Ascending aorta (tissue), 2 donors: ENCODE results near the gene PSENEN. TPM values are rescaled to one million over a fixed set of nuclear protein-coding genes. Genes with fewer than 3 reads are reported as not detected.

Experiments
- DNase-seq, 2 donors: peaks; one replicate each; pipeline ENCODE4 v3.0.0-alpha.2; 2019; ENCODE audit warnings: low spot score in 2 of 2
- H3K27ac ChIP-seq, 2 donors: fragments of 200-600 bp; sonication (generic); one replicate each; pipeline ENCODE4 v1.5.1; 2016 to 2017; ENCODE audit warnings: mild to moderate bottlenecking in 1 of 2
- H3K27me3 ChIP-seq: fragments of 200-600 bp; sonication (generic); one replicate; pipeline ENCODE4 v1.5.1; 2017
- H3K36me3 ChIP-seq, 2 donors: fragments of 200-600 bp; sonication (generic); one replicate each; pipeline ENCODE4 v1.5.1; 2016
- H3K4me1 ChIP-seq, 2 donors: fragments of 200-600 bp; sonication (generic); one replicate each; pipeline ENCODE4 v1.5.1; 2016 to 2017; ENCODE audit warnings: mild to moderate bottlenecking in 1 of 2
- H3K4me3 ChIP-seq, 2 donors: fragments of 200-600 bp; sonication (generic); one replicate each; pipeline ENCODE4 v1.5.1; 2016 to 2017; ENCODE audit warnings: mild to moderate bottlenecking in 1 of 2
- H3K9me3 ChIP-seq, 2 donors: fragments of 200-600 bp; sonication (generic); one replicate each; pipeline ENCODE4 v1.5.1; 2016
- CTCF ChIP-seq, 3 experiments: fragments of 200-600 bp in 2 of 3; fragments of 450-650 bp in 1 of 3; sonication (generic) in 2 of 3; IDR thresholded peaks; one replicate each; pipeline ENCODE4 v1.5.1; 2016 to 2019; ENCODE audit warnings: antibody characterized with exemption in 3 of 3, mild to moderate bottlenecking in 1 of 3, moderate library complexity in 1 of 3
- intact Hi-C: fragments of 100-400 bp; cut with DNase I; formaldehyde crosslinking; loops from one replicate; pipeline ENCODE4 v1.15.1; 2023
- total RNA-seq: library from RNA; depleted of rRNA; stranded (reverse); fragments of >200 nt; gene quantifications from one replicate; pipeline ENCODE4 v1.1.0, GENCODE V29; 2016

PSENEN gene
- total RNA-seq, 1 donor from 2014 or later, result 110 TPM

GRCh38 chr19:35752746-35753350, 7.4 kb downstream of the PSENEN start:
- Histone ChIP-seq H3K9me3 (no peaks in the 10 kb centered on the region), H3K4me1 (peaks cover 7 to 29% of the 10 kb centered on the region in 2 donors), H3K27ac (peak overlapping the region in 1 of 2 donors; percentile 99), H3K27me3 (no peaks in the 10 kb centered on the region), H3K36me3 (peaks cover 18 to 24% of the 10 kb centered on the region in 2 donors), H3K4me3 (no peak overlapping the region)
- DNase-seq, result no peak
- intact Hi-C loops, result no loop called here
- no peak for TF ChIP-seq CTCF (IDR thresholded peaks at IDR 0.05)

GRCh38 chr19:35753634-35754369, 8.4 kb downstream of the PSENEN start:
- H3K27me3 ChIP-seq, result no peaks in the 10 kb centered on the region
- H3K4me1 ChIP-seq, result peaks cover 7 to 30% of the 10 kb centered on the region in 2 donors
- TF ChIP-seq CTCF (IDR thresholded peaks at IDR 0.05), result no peak
- H3K27ac ChIP-seq, result peak overlapping the region; percentile 99
- H3K36me3 ChIP-seq, result peaks cover 18 to 24% of the 10 kb centered on the region in 2 donors
- no peak for DNase-seq
- intact Hi-C loops, result no loop called here
- H3K4me3 ChIP-seq, result no peak overlapping the region
- no peaks in the 10 kb centered on the region for H3K9me3 ChIP-seq

GRCh38 chr19:35754370-35755130, 9.1 kb downstream of the PSENEN start:
- Histone ChIP-seq H3K27me3 (no peaks in the 10 kb centered on the region), H3K27ac (peak overlapping the region; percentile 99), H3K4me1 (peaks cover 7 to 27% of the 10 kb centered on the region in 2 donors), H3K4me3 (peak overlapping the region; percentile 53 to 85), H3K36me3 (peaks cover 18 to 24% of the 10 kb centered on the region in 2 donors), H3K9me3 (no peaks in the 10 kb centered on the region)
- no peak for DNase-seq
- TF ChIP-seq CTCF (IDR thresholded peaks at IDR 0.05), result no peak
- intact Hi-C loops, result loop anchor here (5.0 kb wide), 4 partner anchors 112 to 398 kb away; partner anchors contain the start of genes APLP1, COX7A1, ETV2 and RBM42

- DNase-seq, result no peak
- no peak for TF ChIP-seq CTCF (IDR thresholded peaks at IDR 0.05)
- Histone ChIP-seq H3K27ac (peak overlapping the region; percentile 99), H3K4me1 (peaks cover 7 to 24% of the 10 kb centered on the region in 2 donors), H3K36me3 (peaks cover 18 to 24% of the 10 kb centered on the region in 2 donors), H3K9me3 (no peaks in the 10 kb centered on the region), H3K4me3 (peak overlapping the region; percentile 53 to 85), H3K27me3 (no peaks in the 10 kb centered on the region)
- intact Hi-C loops, result loop anchor here (5.0 kb wide), 4 partner anchors 112 to 397 kb away; partner anchors contain the start of genes APLP1, COX7A1, ETV2 and RBM42
Observed at GRCh38 chr19:35755131-35755549, 9.7 kb downstream of the PSENEN start.

GRCh38 chr19:35755550-35756376, 10.3 kb downstream of the PSENEN start:
- H3K4me1 ChIP-seq, result peaks cover 7 to 24% of the 10 kb centered on the region in 2 donors
- intact Hi-C loops, result loop anchor here (2.0 to 5.0 kb wide), 5 partner anchors 15 to 397 kb away; partner anchors contain the start of genes APLP1, COX7A1, ETV2 and RBM42
- H3K27ac ChIP-seq, result peak overlapping the region; percentile 99
- no peaks in the 10 kb centered on the region for H3K9me3 ChIP-seq
- peaks cover 22 to 24% of the 10 kb centered on the region in 2 donors for H3K36me3 ChIP-seq
- DNase-seq, result peak; percentile 49 to 94
- no peak for TF ChIP-seq CTCF (IDR thresholded peaks at IDR 0.05)
- H3K4me3 ChIP-seq, result peak overlapping the region; percentile 53 to 85
- no peaks in the 10 kb centered on the region for H3K27me3 ChIP-seq
